Progenitor cell of endocrine pancreas (in vitro differentiated cells): ENCODE data around the gene NHLH2. TPM values are rescaled to one million over a fixed set of nuclear protein-coding genes. Genes with fewer than 3 reads are reported as not detected.

Experiments
- DNase-seq: peaks from one replicate; pipeline ENCODE4 v3.0.0; 2021; ENCODE audit warnings: low spot score; ENCODE audit not compliant: unreplicated experiment
- H3K27ac Mint-ChIP-seq: 2 replicates; pipeline ENCODE4 v1.8.0; 2021; ENCODE audit warnings: mild to moderate bottlenecking, moderate library complexity, mixed read lengths
- H3K27me3 Mint-ChIP-seq: 2 replicates; pipeline ENCODE4 v1.8.0; 2021; ENCODE audit warnings: mixed read lengths
- H3K36me3 Mint-ChIP-seq: 2 replicates; pipeline ENCODE4 v1.8.0; 2022; ENCODE audit warnings: mixed read lengths; ENCODE audit not compliant: insufficient read depth
- H3K4me1 Mint-ChIP-seq: 2 replicates; pipeline ENCODE4 v1.8.0; 2021; ENCODE audit warnings: low read depth, mixed read lengths
- H3K4me3 Mint-ChIP-seq: 2 replicates; pipeline ENCODE4 v1.8.0; 2021; ENCODE audit warnings: low read depth, mild to moderate bottlenecking, moderate library complexity, mixed read lengths
- H3K9me3 Mint-ChIP-seq: 2 replicates; pipeline ENCODE4 v1.8.0; 2021; ENCODE audit warnings: low read depth, mixed read lengths
- total RNA-seq: library from RNA; stranded (reverse); gene quantifications from 2 replicates; pipeline ENCODE4 v1.2.1, GENCODE V29; 2021
- TF ChIP-seq, protein P1 (sequence below): fragments of 200-600 bp; sonication (generic); IDR thresholded peaks from one replicate; pipeline ENCODE4 v1.5.0; 2021; ENCODE audit warnings: antibody characterized with exemption, mild to moderate bottlenecking; ENCODE audit not compliant: unreplicated experiment

Gene NHLH2
- total RNA-seq, 1 donor from 2014 or later: 0.29 TPM

DNA sequence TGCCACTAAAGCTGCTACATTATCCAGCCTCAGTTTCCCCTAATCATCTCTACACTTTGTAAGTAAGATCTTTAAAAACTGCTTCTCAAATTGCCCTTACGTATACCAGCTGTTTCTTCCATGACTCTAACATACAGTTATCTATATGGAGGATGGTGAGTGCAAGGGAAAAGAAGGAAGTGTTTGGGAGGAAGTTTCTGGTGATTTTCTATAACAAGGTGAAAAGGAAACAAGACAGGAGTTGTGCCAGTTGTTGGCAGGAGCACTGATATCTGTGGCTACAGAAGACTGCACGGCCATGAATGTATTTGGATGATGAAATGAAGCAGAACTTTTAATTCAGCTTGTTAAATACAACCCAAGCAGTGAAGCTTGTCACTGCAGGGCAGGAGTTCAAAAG lies 32.3 kb upstream of the NHLH2 start:
- TF ChIP-seq, protein P1, sequence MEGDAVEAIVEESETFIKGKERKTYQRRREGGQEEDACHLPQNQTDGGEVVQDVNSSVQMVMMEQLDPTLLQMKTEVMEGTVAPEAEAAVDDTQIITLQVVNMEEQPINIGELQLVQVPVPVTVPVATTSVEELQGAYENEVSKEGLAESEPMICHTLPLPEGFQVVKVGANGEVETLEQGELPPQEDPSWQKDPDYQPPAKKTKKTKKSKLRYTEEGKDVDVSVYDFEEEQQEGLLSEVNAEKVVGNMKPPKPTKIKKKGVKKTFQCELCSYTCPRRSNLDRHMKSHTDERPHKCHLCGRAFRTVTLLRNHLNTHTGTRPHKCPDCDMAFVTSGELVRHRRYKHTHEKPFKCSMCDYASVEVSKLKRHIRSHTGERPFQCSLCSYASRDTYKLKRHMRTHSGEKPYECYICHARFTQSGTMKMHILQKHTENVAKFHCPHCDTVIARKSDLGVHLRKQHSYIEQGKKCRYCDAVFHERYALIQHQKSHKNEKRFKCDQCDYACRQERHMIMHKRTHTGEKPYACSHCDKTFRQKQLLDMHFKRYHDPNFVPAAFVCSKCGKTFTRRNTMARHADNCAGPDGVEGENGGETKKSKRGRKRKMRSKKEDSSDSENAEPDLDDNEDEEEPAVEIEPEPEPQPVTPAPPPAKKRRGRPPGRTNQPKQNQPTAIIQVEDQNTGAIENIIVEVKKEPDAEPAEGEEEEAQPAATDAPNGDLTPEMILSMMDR: no peak
- H3K27ac Mint-ChIP-seq: no peak overlapping the region
- no peak for DNase-seq
- peaks cover 1% of the 10 kb centered on the region for H3K4me1 Mint-ChIP-seq
- no peaks in the 10 kb centered on the region for H3K36me3 Mint-ChIP-seq
- H3K9me3 Mint-ChIP-seq: no peaks in the 10 kb centered on the region
- H3K4me3 Mint-ChIP-seq: no peak overlapping the region
- H3K27me3 Mint-ChIP-seq: peaks cover 10% of the 10 kb centered on the region

DNA sequence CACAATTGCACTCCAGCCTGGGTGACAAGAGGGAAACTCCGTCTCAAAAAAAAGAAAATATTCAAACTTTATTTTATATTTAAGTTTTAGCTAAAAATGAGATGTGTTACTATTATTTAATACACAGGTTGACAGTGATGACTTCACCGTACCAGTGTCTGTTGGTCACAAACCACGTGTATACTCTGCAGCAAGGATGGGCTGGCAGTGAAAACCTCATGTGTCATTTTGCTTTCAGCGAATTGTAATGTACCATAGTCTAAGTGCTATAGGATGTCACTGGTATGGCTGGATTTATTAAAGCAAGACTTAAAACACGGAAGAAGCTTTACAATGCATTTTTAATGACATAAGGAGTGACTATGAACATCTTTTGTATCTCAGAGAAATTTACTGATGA lies 28.1 kb upstream of the NHLH2 start:
- H3K27me3 Mint-ChIP-seq: peaks cover 14% of the 10 kb centered on the region
- DNase-seq: no peak
- no peaks in the 10 kb centered on the region for H3K36me3 Mint-ChIP-seq
- no peaks in the 10 kb centered on the region for H3K9me3 Mint-ChIP-seq
- H3K4me3 Mint-ChIP-seq: no peak overlapping the region
- TF ChIP-seq, protein P1: no peak
- no peak overlapping the region for H3K27ac Mint-ChIP-seq
- no peaks in the 10 kb centered on the region for H3K4me1 Mint-ChIP-seq

DNA sequence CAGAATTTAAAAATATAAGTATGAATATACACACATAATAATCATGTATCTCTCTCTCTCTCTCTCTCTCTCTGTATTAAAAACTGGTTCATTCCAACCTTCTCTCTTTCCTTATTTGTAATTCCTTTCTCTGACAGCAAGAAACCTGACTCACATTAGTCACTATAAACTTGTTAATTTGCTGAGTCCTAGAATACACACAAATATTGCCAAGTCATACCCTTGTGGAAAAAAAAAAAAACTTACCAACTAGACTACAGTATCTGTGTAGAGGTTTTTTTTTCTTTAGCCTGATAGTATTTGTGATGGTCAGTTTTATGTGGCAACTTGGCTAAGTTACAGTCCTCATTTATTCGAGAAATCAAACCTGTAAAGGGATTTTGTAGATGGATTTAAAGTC lies 26.3 kb upstream of the NHLH2 start:
- Mint-ChIP-seq H3K4me3 (no peak overlapping the region), H3K27ac (no peak overlapping the region), H3K36me3 (no peaks in the 10 kb centered on the region), H3K9me3 (no peaks in the 10 kb centered on the region), H3K27me3 (peaks cover 13% of the 10 kb centered on the region), H3K4me1 (no peaks in the 10 kb centered on the region)
- TF ChIP-seq, protein P1: no peak
- no peak for DNase-seq

DNA sequence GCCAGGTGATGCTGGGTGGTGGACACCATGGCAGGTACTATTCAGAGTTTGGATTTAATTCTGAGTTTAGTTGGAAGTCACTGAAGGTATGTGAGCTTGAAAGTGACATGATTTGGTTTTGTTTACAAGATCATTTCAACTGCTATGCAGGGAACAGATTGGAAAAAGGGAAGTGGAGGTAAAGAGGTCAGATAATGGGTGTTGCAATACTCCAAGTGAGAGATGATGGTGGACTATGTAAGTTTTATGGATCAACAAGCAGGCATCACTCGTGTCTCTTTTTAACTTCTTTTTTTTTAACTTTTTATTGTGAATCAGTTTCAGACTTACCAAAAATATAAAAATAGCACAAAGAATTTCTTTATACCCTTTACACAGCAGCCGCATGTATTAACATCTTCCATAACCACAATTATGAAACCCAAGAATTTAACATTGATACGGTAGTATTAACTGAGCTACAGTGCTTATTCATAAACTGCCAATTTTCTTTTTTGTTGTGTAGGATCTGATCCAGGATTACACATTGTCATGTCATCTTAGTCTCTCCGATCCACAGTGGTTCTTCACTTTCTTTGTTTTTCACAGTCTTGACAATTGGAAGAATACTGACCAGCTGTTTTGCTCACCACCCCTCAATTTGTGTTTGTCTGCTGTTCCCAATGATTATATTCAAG lies 24.9 kb upstream of the NHLH2 start:
- H3K4me3 Mint-ChIP-seq: no peak overlapping the region
- no peak for DNase-seq
- H3K27me3 Mint-ChIP-seq: peaks cover 16% of the 10 kb centered on the region
- H3K4me1 Mint-ChIP-seq: no peaks in the 10 kb centered on the region
- no peak overlapping the region for H3K27ac Mint-ChIP-seq
- H3K36me3 Mint-ChIP-seq: no peaks in the 10 kb centered on the region
- H3K9me3 Mint-ChIP-seq: no peaks in the 10 kb centered on the region
- TF ChIP-seq, protein P1: no peak

DNA sequence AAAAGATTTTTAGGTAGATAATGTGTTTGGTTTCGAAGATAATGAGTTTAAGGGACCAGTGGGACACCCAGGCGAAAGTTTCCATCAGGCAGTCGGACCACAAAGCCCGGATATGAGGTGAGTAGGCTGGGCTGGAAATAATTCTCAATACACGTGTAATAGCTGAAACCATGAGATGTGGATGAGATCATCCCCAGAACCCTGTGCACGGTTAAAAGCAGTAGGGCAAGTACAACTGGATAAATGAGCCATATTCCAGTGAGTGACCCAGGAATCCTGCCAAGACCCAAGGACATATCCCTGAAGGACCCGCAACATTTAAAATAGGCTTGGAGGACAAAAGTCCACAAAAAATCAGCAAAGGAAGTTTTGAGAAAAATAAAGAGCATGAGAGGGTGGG lies 21.5 kb upstream of the NHLH2 start:
- no peaks in the 10 kb centered on the region for H3K9me3 Mint-ChIP-seq
- TF ChIP-seq, protein P1: no peak
- peaks cover 19% of the 10 kb centered on the region for H3K27me3 Mint-ChIP-seq
- no peaks in the 10 kb centered on the region for H3K36me3 Mint-ChIP-seq
- no peak overlapping the region for H3K27ac Mint-ChIP-seq
- no peaks in the 10 kb centered on the region for H3K4me1 Mint-ChIP-seq
- no peak for DNase-seq
- H3K4me3 Mint-ChIP-seq: no peak overlapping the region
